ENCODE measurements around the gene MYO5B. TPM values are rescaled to one million over a fixed set of nuclear protein-coding genes. Genes with fewer than 3 reads are reported as not detected.

Gene MYO5B
- polyA plus RNA-seq, 2 of the 4 experiments (the other 2 are of a cell fraction) = 6.4 to 18.4 TPM

- no peaks in the 10 kb centered on the region for H3K4me1 ChIP-seq
- CTCF ChIA-PET = interaction anchor here (0.9 to 1.8 kb wide), 2 partner anchors 11 to 150 kb away, joined by 6 read pairs; no protein-coding TSS in a partner anchor
- FAIRE-seq (no peak), DNase-seq (ENCODE audit: low read depth in 1 of 2, low spot score in 1 of 2) (no peak), ATAC-seq (no peak)
- WGBS (ENCODE audit: missing lambda C conversion rate) = 10% methylated on average over 1 of the region's 1 CpG
- TF ChIP-seq USF2 (IDR thresholded peaks at IDR 0.05) = no peak
- TF ChIP-seq KDM5A (IDR thresholded peaks at IDR 0.05) = no peak
- no peak for TF ChIP-seq SMC3 (IDR thresholded peaks at IDR 0.05)
- TF ChIP-seq MYC (IDR thresholded peaks at IDR 0.05; ENCODE audit: borderline replicate concordance, low read length) = no peak
- TF ChIP-seq RARB (CRISPR knock-in tag; IDR thresholded peaks at IDR 0.05) = no peak
- no peak for TF ChIP-seq REST (IDR thresholded peaks at IDR 0.05)
- TF ChIP-seq HOXA7 (CRISPR knock-in tag; IDR thresholded peaks at IDR 0.05) = no peak
- no peak for TF ChIP-seq EHF (CRISPR knock-in tag; IDR thresholded peaks at IDR 0.05)
- no peak for TF ChIP-seq NPAS2 (CRISPR knock-in tag; IDR thresholded peaks at IDR 0.05; ENCODE audit: borderline replicate concordance)
- no peak for TF ChIP-seq BCL3 (IDR thresholded peaks at IDR 0.05)
- no peak for TF ChIP-seq ATOH8 (CRISPR knock-in tag; IDR thresholded peaks at IDR 0.05; ENCODE audit: low read depth)
- TF ChIP-seq HEYL (CRISPR knock-in tag; IDR thresholded peaks at IDR 0.05) = no peak
- TF ChIP-seq PHF8 (IDR thresholded peaks at IDR 0.05; ENCODE audit: borderline replicate concordance, low read depth) = no peak
- TF ChIP-seq JUN (IDR thresholded peaks at IDR 0.05) = no peak
- no peak for TF ChIP-seq HOXB13 (CRISPR knock-in tag; IDR thresholded peaks at IDR 0.05; ENCODE audit: low read depth)
- no peak for TF ChIP-seq POLR2A (IDR thresholded peaks at IDR 0.05; ENCODE audit: low read length)
- no peak overlapping the region for H3K4me3 ChIP-seq
- no peak overlapping the region for H3K27ac ChIP-seq
- no peaks in the 10 kb centered on the region for H3K9me3 ChIP-seq
- POLR2A ChIA-PET = no interaction called here
- H3K4me2 ChIP-seq = no peak overlapping the region
Observed at GRCh38 chr18:50207722-50208121, 12.8 kb upstream of the MYO5B start.

GRCh38 chr18:50203801-50204604, 9.1 kb upstream of the MYO5B start:
- Histone ChIP-seq H3K4me3 (no peak overlapping the region), H3K9me3 (no peaks in the 10 kb centered on the region), H3K27ac (no peak overlapping the region), H3K4me1 (no peaks in the 10 kb centered on the region), H3K4me2 (peak overlapping the region; percentile 61; the same call in 2 of the 3 replicates)
- POLR2A ChIA-PET = no interaction called here
- ATAC-seq = peak; percentile 59 to 76; a peak in 4 of 6 replicates
- FAIRE-seq = no peak
- WGBS (ENCODE audit: missing lambda C conversion rate) = 15% methylated on average over 22 of the region's 24 CpGs
- TF ChIP-seq RAD21 (conservative IDR thresholded peaks at IDR 0.05 in 1 of 2, IDR thresholded peaks at IDR 0.05 in 1 of 2) = peak; percentile 46 to 56; a peak in 4 of 5 replicates
- TF ChIP-seq CTCF (IDR thresholded peaks at IDR 0.05) = peak; percentile 51
- TF ChIP-seq TFCP2L1 (CRISPR knock-in tag; IDR thresholded peaks at IDR 0.05) = no peak
- TF ChIP-seq SMC3 (IDR thresholded peaks at IDR 0.05) = 0 out of 3 replicates have a peak, but pooled peaks have one; percentile 37
- CTCF ChIA-PET = interaction anchor here (0.6 to 3.1 kb wide), 23 partner anchors 9 to 693 kb away, joined by 3 to 16 read pairs (median 4); partner anchors contain the start of gene MYO5B
- DNase-seq (ENCODE audit: low read depth in 1 of 2, low spot score in 1 of 2) = peak; percentile 24 to 28

Data from A549 (cell line).